ENCODE results near the gene HMGA1.

HMGA1 gene

GRCh38 chr6:34205916-34206315 lies 30.8 kb upstream of the HMGA1 start:
- no peak for TF ChIP-seq POLR2A (IDR thresholded peaks at IDR 0.05; ENCODE audit: low read depth, low read length)
- DNase-seq (ENCODE audit: insufficient read length, low spot score), result no peak
- FAIRE-seq, result no peak

GRCh38 chr6:34206726-34207125 lies 29.9 kb upstream of the HMGA1 start:
- DNase-seq (ENCODE audit: insufficient read length, low spot score), result no peak
- no peak for TF ChIP-seq POLR2A (IDR thresholded peaks at IDR 0.05; ENCODE audit: low read depth, low read length)
- no peak for FAIRE-seq

GRCh38 chr6:34207695-34208443 lies 28.8 kb upstream of the HMGA1 start:
- FAIRE-seq, result no peak
- DNase-seq (ENCODE audit: insufficient read length, low spot score), result no peak
- TF ChIP-seq POLR2A (IDR thresholded peaks at IDR 0.05; ENCODE audit: low read depth, low read length), result no peak

- TF ChIP-seq POLR2A (IDR thresholded peaks at IDR 0.05; ENCODE audit: low read depth, low read length), result no peak
- FAIRE-seq (no peak), DNase-seq (ENCODE audit: insufficient read length, low spot score) (no peak)
Observed at GRCh38 chr6:34213772-34214171, 22.9 kb upstream of the HMGA1 start.

GRCh38 chr6:34218691-34219090 lies 18.0 kb upstream of the HMGA1 start:
- DNase-seq (ENCODE audit: insufficient read length, low spot score) (no peak), FAIRE-seq (no peak)
- TF ChIP-seq POLR2A (IDR thresholded peaks at IDR 0.05; ENCODE audit: low read depth, low read length), result no peak

GRCh38 chr6:34223381-34223955 lies 13.2 kb upstream of the HMGA1 start:
- DNase-seq (ENCODE audit: insufficient read length, low spot score) (no peak), FAIRE-seq (no peak)
- no peak for TF ChIP-seq POLR2A (IDR thresholded peaks at IDR 0.05; ENCODE audit: low read depth, low read length)

- FAIRE-seq (peak; percentile 52), DNase-seq (ENCODE audit: insufficient read length, low spot score) (peak; percentile 97)
- peak; percentile 50; the same call in 1 of the 2 replicates for TF ChIP-seq POLR2A (IDR thresholded peaks at IDR 0.05; ENCODE audit: low read depth, low read length)
Observed at GRCh38 chr6:34223956-34224940, 12.4 kb upstream of the HMGA1 start.

GRCh38 chr6:34225551-34225950 lies 11.1 kb upstream of the HMGA1 start:
- DNase-seq (ENCODE audit: insufficient read length, low spot score) (no peak), FAIRE-seq (no peak)
- TF ChIP-seq POLR2A (IDR thresholded peaks at IDR 0.05; ENCODE audit: low read depth, low read length), result no peak

- no peak for TF ChIP-seq POLR2A (IDR thresholded peaks at IDR 0.05; ENCODE audit: low read depth, low read length)
- FAIRE-seq (no peak), DNase-seq (ENCODE audit: insufficient read length, low spot score) (no peak)
Observed at GRCh38 chr6:34226066-34226465, 10.6 kb upstream of the HMGA1 start.

- no peak for DNase-seq (ENCODE audit: insufficient read length, low spot score)
- FAIRE-seq, result no peak
- TF ChIP-seq POLR2A (IDR thresholded peaks at IDR 0.05; ENCODE audit: low read depth, low read length), result no peak
Observed at GRCh38 chr6:34226731-34227586, 9.7 kb upstream of the HMGA1 start.

- no peak for TF ChIP-seq POLR2A (IDR thresholded peaks at IDR 0.05; ENCODE audit: low read depth, low read length)
- DNase-seq (ENCODE audit: insufficient read length, low spot score), result no peak
Observed at GRCh38 chr6:34227761-34228421, 8.8 kb upstream of the HMGA1 start.

GRCh38 chr6:34229877-34230276 lies 6.8 kb upstream of the HMGA1 start:
- no peak for FAIRE-seq
- no peak for TF ChIP-seq POLR2A (IDR thresholded peaks at IDR 0.05; ENCODE audit: low read depth, low read length)

More at GRCh38 chr6:34227761-34228421, 8.8 kb upstream of the HMGA1 start:
- FAIRE-seq, result no peak

More at GRCh38 chr6:34229877-34230276, 6.8 kb upstream of the HMGA1 start:
- no peak for DNase-seq (ENCODE audit: insufficient read length, low spot score)

Measured in H54 (cell line).